ENCODE measurements around the gene ZNF469.

DNA sequence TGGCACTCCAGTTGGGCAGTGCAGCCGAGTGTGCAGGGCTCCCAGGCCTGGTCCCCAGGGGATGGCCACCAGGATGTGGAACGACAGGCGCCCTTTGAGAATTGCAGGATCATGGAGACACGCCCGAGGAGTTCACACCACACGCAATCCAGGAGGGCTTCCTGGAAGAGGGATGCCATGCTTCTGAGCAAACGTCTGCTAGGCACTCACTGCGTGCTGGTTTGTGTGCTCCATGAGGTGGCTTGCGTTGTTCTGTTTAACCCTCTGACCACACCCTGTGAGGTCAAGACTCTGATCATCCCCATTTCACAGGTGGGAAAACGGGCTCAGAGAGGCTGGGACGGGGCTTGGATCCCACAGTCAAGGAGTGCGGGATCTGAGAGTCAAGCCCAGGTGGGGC is 37.7 kb downstream of the ZNF469 start:
- TF ChIP-seq, protein P1, sequence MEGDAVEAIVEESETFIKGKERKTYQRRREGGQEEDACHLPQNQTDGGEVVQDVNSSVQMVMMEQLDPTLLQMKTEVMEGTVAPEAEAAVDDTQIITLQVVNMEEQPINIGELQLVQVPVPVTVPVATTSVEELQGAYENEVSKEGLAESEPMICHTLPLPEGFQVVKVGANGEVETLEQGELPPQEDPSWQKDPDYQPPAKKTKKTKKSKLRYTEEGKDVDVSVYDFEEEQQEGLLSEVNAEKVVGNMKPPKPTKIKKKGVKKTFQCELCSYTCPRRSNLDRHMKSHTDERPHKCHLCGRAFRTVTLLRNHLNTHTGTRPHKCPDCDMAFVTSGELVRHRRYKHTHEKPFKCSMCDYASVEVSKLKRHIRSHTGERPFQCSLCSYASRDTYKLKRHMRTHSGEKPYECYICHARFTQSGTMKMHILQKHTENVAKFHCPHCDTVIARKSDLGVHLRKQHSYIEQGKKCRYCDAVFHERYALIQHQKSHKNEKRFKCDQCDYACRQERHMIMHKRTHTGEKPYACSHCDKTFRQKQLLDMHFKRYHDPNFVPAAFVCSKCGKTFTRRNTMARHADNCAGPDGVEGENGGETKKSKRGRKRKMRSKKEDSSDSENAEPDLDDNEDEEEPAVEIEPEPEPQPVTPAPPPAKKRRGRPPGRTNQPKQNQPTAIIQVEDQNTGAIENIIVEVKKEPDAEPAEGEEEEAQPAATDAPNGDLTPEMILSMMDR (IDR thresholded peaks at IDR 0.05; ENCODE audit: low read depth, low read length), result no peak
- no peak for TF ChIP-seq EZH2phosphoT487 (IDR thresholded peaks at IDR 0.05; ENCODE audit: low read depth)
